CD4-positive, alpha-beta T cell (primary cell): ENCODE measurements around the gene ANXA6. TPM values are rescaled to one million over a fixed set of nuclear protein-coding genes. Genes with fewer than 3 reads are reported as not detected.

ENCODE experiments used
- ATAC-seq: fragments of 200-7000 bp; cut with Tn5 transposase; one replicate; pipeline ENCODE4 v1.10.0; 2022; ENCODE audit warnings: mild to moderate bottlenecking; ENCODE audit not compliant: poor library complexity
- CTCF ChIA-PET: fragments of 350-600 bp; sonication (Branson Sonifier 250); formaldehyde crosslinking; loops from one replicate; lab custom pipeline; 2021; ENCODE audit warnings: antibody characterized with exemption, inconsistent platforms; lab: Charles Lee
- POLR2A ChIA-PET: fragments of 350-600 bp; sonication (Branson Sonifier 250); formaldehyde crosslinking; loops from one replicate; lab custom pipeline; 2021; ENCODE audit warnings: antibody characterized with exemption, inconsistent platforms; lab: Charles Lee
- DNase-seq, 14 experiments: peaks; one replicate each; pipeline ENCODE4 v3.0.0-alpha.2; 2013 to 2020; ENCODE audit warnings: mixed read lengths in 2 of 14
- H3K27ac ChIP-seq, 2 donors: one replicate each; pipeline versions ENCODE4 v1.5.1 to v1.7.0; 2013; ENCODE audit warnings: low read length in 2 of 2, low read depth in 1 of 2, mild to moderate bottlenecking in 1 of 2
- H3K27me3 ChIP-seq, 2 experiments: 1 replicate in 1 of 2; 2 replicates in 1 of 2; pipeline versions ENCODE4 v1.6.1 to v1.7.0; 2013; ENCODE audit warnings: low read length in 2 of 2, control low read depth in 1 of 2, mild to moderate bottlenecking in 1 of 2, moderate library complexity in 1 of 2; ENCODE audit not compliant: insufficient read depth in 2 of 2, control insufficient read depth in 1 of 2
- H3K36me3 ChIP-seq: one replicate; pipeline ENCODE4 v1.6.1; 2013; ENCODE audit warnings: low read length, control low read depth; ENCODE audit not compliant: insufficient read depth
- H3K4me1 ChIP-seq: one replicate; pipeline ENCODE4 v1.6.1; 2013; ENCODE audit warnings: low read length, control low read depth; ENCODE audit not compliant: insufficient read depth
- H3K4me3 ChIP-seq: one replicate; pipeline ENCODE4 v1.5.1; 2013; ENCODE audit warnings: mild to moderate bottlenecking, low read length, moderate library complexity
- H3K9me3 ChIP-seq, 2 experiments: 1 replicate in 1 of 2; 2 replicates in 1 of 2; pipeline versions ENCODE4 v1.6.1 to v1.7.0; 2013; ENCODE audit warnings: low read length in 2 of 2, mild to moderate bottlenecking in 2 of 2, control low read depth in 1 of 2, moderate library complexity in 1 of 2; ENCODE audit not compliant: control insufficient read depth in 1 of 2, insufficient read depth in 1 of 2
- H3K27ac Mint-ChIP-seq: one replicate; pipeline ENCODE4 v1.8.0; 2020; ENCODE audit warnings: mixed read lengths
- H3K27me3 Mint-ChIP-seq: one replicate; pipeline ENCODE4 v1.8.0; 2021; ENCODE audit warnings: mixed read lengths
- H3K36me3 Mint-ChIP-seq: one replicate; pipeline ENCODE4 v1.8.0; 2021; ENCODE audit warnings: low read depth, mixed read lengths
- H3K4me1 Mint-ChIP-seq: one replicate; pipeline ENCODE4 v1.8.0; 2021; ENCODE audit warnings: low read depth, mixed read lengths
- H3K4me3 Mint-ChIP-seq: one replicate; pipeline ENCODE4 v1.8.0; 2020; ENCODE audit warnings: mild to moderate bottlenecking, mixed read lengths
- H3K9me3 Mint-ChIP-seq: one replicate; pipeline ENCODE4 v1.8.0; 2020; ENCODE audit warnings: mixed read lengths
- CTCF ChIP-seq: fragments of 200-600 bp; IDR thresholded peaks from one replicate; pipeline ENCODE4 v1.8.0; 2022; ENCODE audit warnings: antibody characterized with exemption, mild to moderate bottlenecking
- intact Hi-C, 2 experiments: fragments of 100-400 bp; cut with DNase I in 1 of 2; cut with micrococcal nuclease in 1 of 2; formaldehyde crosslinking; loops; one replicate each; pipeline versions ENCODE4 v1.15.1 to v1.9.0; 2023 to 2025; cut with DNase I, micrococcal nuclease
- total RNA-seq, 174 experiments: library from RNA in 2 of 174; stranded (reverse) in 2 of 174; gene quantifications; one replicate each; pipeline ENCODE4 v1.2.3 and lab custom pipeline; 2021 to 2026

ANXA6 gene
- total RNA-seq, 2 experiments from 2014 or later: 108 to 130 TPM

GRCh38 chr5:151113651-151114050, 43.9 kb downstream of the ANXA6 start:
- intact Hi-C loops: loop anchor here (2.0 to 10.0 kb wide), 2 partner anchors 559 to 655 kb away; no protein-coding TSS in a partner anchor
- Mint-ChIP-seq H3K27me3 (no peaks in the 10 kb centered on the region), H3K36me3 (peaks cover 92% of the 10 kb centered on the region), H3K4me3 (no peak overlapping the region), H3K4me1 (peaks cover 18% of the 10 kb centered on the region), H3K27ac (peak overlapping the region; percentile 16), H3K9me3 (no peaks in the 10 kb centered on the region)
- no peaks in the 10 kb centered on the region for H3K27me3 ChIP-seq
- CTCF ChIA-PET: interaction anchor here (1.5 to 5.4 kb wide), 5 partner anchors 12 to 63 kb away, joined by 4 to 126 read pairs (median 12); partner anchors contain the start of gene TNIP1
- ATAC-seq (no peak), DNase-seq (no peak)
- no peak overlapping the region for H3K4me3 ChIP-seq
- peaks cover 92% of the 10 kb centered on the region for H3K36me3 ChIP-seq
- H3K27ac ChIP-seq: no peak overlapping the region
- peaks cover 6% of the 10 kb centered on the region for H3K4me1 ChIP-seq
- H3K9me3 ChIP-seq: no peaks in the 10 kb centered on the region
- POLR2A ChIA-PET: no interaction called here
- no peak for TF ChIP-seq CTCF

GRCh38 chr5:151110992-151111391, 46.6 kb downstream of the ANXA6 start:
- CTCF ChIA-PET: no interaction called here
- no peaks in the 10 kb centered on the region for H3K27me3 Mint-ChIP-seq
- Histone ChIP-seq H3K27me3 (no peaks in the 10 kb centered on the region), H3K27ac (no peak overlapping the region), H3K4me3 (no peak overlapping the region), H3K9me3 (no peaks in the 10 kb centered on the region), H3K4me1 (peaks cover 6% of the 10 kb centered on the region), H3K36me3 (peaks cover 92% of the 10 kb centered on the region)
- H3K4me3 Mint-ChIP-seq: no peak overlapping the region
- intact Hi-C loops: loop anchor here in 1 of 2 experiments (10.0 kb wide), 1 partner anchor 556 kb away; no protein-coding TSS in a partner anchor
- DNase-seq (no peak), ATAC-seq (no peak)
- no peaks in the 10 kb centered on the region for H3K9me3 Mint-ChIP-seq
- H3K27ac Mint-ChIP-seq: peak overlapping the region; percentile 49
- peaks cover 92% of the 10 kb centered on the region for H3K36me3 Mint-ChIP-seq
- no peak for TF ChIP-seq CTCF
- POLR2A ChIA-PET: no interaction called here
- H3K4me1 Mint-ChIP-seq: peaks cover 18% of the 10 kb centered on the region

- no peaks in the 10 kb centered on the region for H3K27me3 ChIP-seq
- peaks cover 90% of the 10 kb centered on the region for H3K36me3 Mint-ChIP-seq
Observed at GRCh38 chr5:151110122-151110681, 47.4 kb downstream of the ANXA6 start.

More at GRCh38 chr5:151110122-151110681, 47.4 kb downstream of the ANXA6 start:
- no peak overlapping the region for H3K4me3 ChIP-seq
- POLR2A ChIA-PET: no interaction called here
- H3K4me1 Mint-ChIP-seq: peaks cover 13% of the 10 kb centered on the region
- no peak overlapping the region for H3K27ac ChIP-seq
- H3K4me1 ChIP-seq: peaks cover 1% of the 10 kb centered on the region
- intact Hi-C loops: loop anchor here in 1 of 2 experiments (10.0 kb wide), 1 partner anchor 555 kb away; no protein-coding TSS in a partner anchor
- no peaks in the 10 kb centered on the region for H3K9me3 ChIP-seq
- ATAC-seq: no peak
- TF ChIP-seq CTCF: no peak
- no peak overlapping the region for H3K4me3 Mint-ChIP-seq
- no peaks in the 10 kb centered on the region for H3K9me3 Mint-ChIP-seq
- peaks cover 92% of the 10 kb centered on the region for H3K36me3 ChIP-seq
- CTCF ChIA-PET: no interaction called here
- H3K27me3 Mint-ChIP-seq: no peaks in the 10 kb centered on the region
- no peak for DNase-seq
- peak overlapping the region; percentile 49 for H3K27ac Mint-ChIP-seq
